Measurements from ENCODE around the gene FRAS1. TPM values are rescaled to one million over a fixed set of nuclear protein-coding genes. Genes with fewer than 3 reads are reported as not detected.

The FRAS1 gene
- total and polyA plus RNA-seq, 2 of the 8 experiments (the other 6 are each of a cell fraction or from before 2014, with no cell fraction given), result 38.5 to 109 TPM

- WGBS, 2 experiments (ENCODE audit: extremely low coverage in 1 of 2, insufficient coverage in 1 of 2, insufficient read length in 1 of 2, insufficient replicate concordance in 2 of 2, low coverage in 1 of 2, low lambda C conversion rate in 2 of 2, missing lambda C conversion rate in 1 of 2), result 94% methylated on average over 2 of the region's 2 CpGs; no CpG with 5 or more reads in 1 of the 2 experiments
- H2AK5ac ChIP-seq (ENCODE audit: low read depth, low read length), result no peak overlapping the region
- no peak overlapping the region for H3K9ac ChIP-seq (replicated peaks in 1 of 4; ENCODE audit: extremely low read depth in 1 of 4, low read depth in 3 of 4, low read length in 3 of 4)
- no peak overlapping the region for H3K4me3 ChIP-seq (ENCODE audit: extremely low read depth in 1 of 4, insufficient read depth in 2 of 4, low read depth in 3 of 4, low read length in 4 of 4)
- H3K36me3 ChIP-seq (ENCODE audit: control insufficient read depth in 2 of 4, insufficient read depth in 4 of 4, low read length in 3 of 4), result peaks cover 0 to 27% (median under 1%) of the 10 kb centered on the region in 4 experiments; a peak in 3 of 8 replicates
- no peak overlapping the region for H3K56ac ChIP-seq (replicated peaks; ENCODE audit: insufficient read length, low read depth, low read length)
- no peak overlapping the region for H2BK20ac ChIP-seq (ENCODE audit: low read length)
- TF ChIP-seq CTCF (IDR thresholded peaks at IDR 0.05; ENCODE audit: control extremely low read depth in 1 of 3, insufficient read depth in 1 of 3, low read depth in 1 of 3, low read length in 3 of 3) (peak; percentile 7 to 23 (median 19); a peak in 3 of 4 replicates), POLR2A (IDR thresholded peaks at IDR 0.05; ENCODE audit: control extremely low read depth in 1 of 2, low read depth in 2 of 2, low read length in 2 of 2) (no peak), RAD21 (IDR thresholded peaks at IDR 0.05 in 1 of 2, conservative IDR thresholded peaks at IDR 0.05 in 1 of 2; ENCODE audit: low read depth in 2 of 2, low read length in 2 of 2) (peak; percentile 39 to 58), CREB1 (IDR thresholded peaks at IDR 0.05) (no peak), POLR2AphosphoS5 (IDR thresholded peaks at IDR 0.05; ENCODE audit: low read depth, low read length) (peak; percentile 50; the same call in 1 of the 2 replicates)
- no peaks in the 10 kb centered on the region for H3K23me2 ChIP-seq (ENCODE audit: low read depth, low read length)
- H2BK12ac ChIP-seq (ENCODE audit: low read depth, low read length), result no peak overlapping the region
- H2BK5ac ChIP-seq (ENCODE audit: low read depth, low read length), result no peak overlapping the region; the same call in 1 of the 2 replicates
- peaks cover 6 to 17% (median 15%) of the 10 kb centered on the region in 4 experiments for H3K4me1 ChIP-seq (replicated peaks in 1 of 4; ENCODE audit: control insufficient read depth in 3 of 4, insufficient read depth in 4 of 4, low read length in 3 of 4)
- H3K79me2 ChIP-seq (ENCODE audit: control insufficient read depth in 1 of 2, insufficient read depth in 2 of 2, low read length in 2 of 2), result no peaks in the 10 kb centered on the region
- no peak overlapping the region for H3K14ac ChIP-seq (ENCODE audit: insufficient read length)
- no peaks in the 10 kb centered on the region for H3K9me3 ChIP-seq (ENCODE audit: insufficient read depth in 2 of 2, low read depth in 1 of 2, low read length in 1 of 2)
- H3K18ac ChIP-seq (ENCODE audit: extremely low read depth, low read length), result no peak overlapping the region
- H4K20me1 ChIP-seq (replicated peaks in 1 of 2; ENCODE audit: control insufficient read depth in 1 of 2, insufficient read depth in 2 of 2, low read length in 2 of 2), result no peaks in the 10 kb centered on the region
- no peak overlapping the region for H3K4ac ChIP-seq (replicated peaks; ENCODE audit: insufficient read length, low read depth, low read length)
- no peak for FAIRE-seq
- no peak overlapping the region for H2BK15ac ChIP-seq (ENCODE audit: low read length)
- no peak overlapping the region for H3K23ac ChIP-seq (ENCODE audit: insufficient read length)
- peak overlapping the region; percentile 13 for H4K91ac ChIP-seq (replicated peaks; ENCODE audit: insufficient read length, low read length)
- POLR2A ChIA-PET (ENCODE audit: partially characterized antibody), result interaction anchor here (1.1 to 2.6 kb wide), 2 partner anchors 9 to 271 kb away, joined by 3 to 9 read pairs; no protein-coding TSS in a partner anchor
- H2AFZ ChIP-seq (ENCODE audit: low read length), result no peak overlapping the region
- H3K4me2 ChIP-seq (ENCODE audit: insufficient read depth in 1 of 2, low read depth in 2 of 2, low read length in 2 of 2), result peak overlapping the region; percentile 12 to 14; a peak in 1 of 4 replicates
- CTCF ChIA-PET (ENCODE audit: partially characterized antibody), result interaction anchor here (0.7 to 1.5 kb wide), 2 partner anchors 55 to 286 kb away, joined by 3 to 4 read pairs; no protein-coding TSS in a partner anchor
- H4K5ac ChIP-seq (ENCODE audit: insufficient read length, low read depth, low read length), result no peak overlapping the region
- no peaks in the 10 kb centered on the region for H3K27me3 ChIP-seq (replicated peaks in 1 of 4; ENCODE audit: control insufficient read depth in 3 of 4, extremely low read depth in 1 of 4, insufficient read depth in 3 of 4, low read length in 3 of 4)
- no peak overlapping the region for H4K8ac ChIP-seq (ENCODE audit: extremely low read depth, insufficient read depth, low read length)
- H2BK120ac ChIP-seq (replicated peaks; ENCODE audit: low read depth, low read length), result peak overlapping the region; percentile 7
- no peak overlapping the region for H3K27ac ChIP-seq (ENCODE audit: low read depth, low read length)
- DNase-seq (ENCODE audit: low read depth in 1 of 2, low spot score in 2 of 2), result no peak
- H3K79me1 ChIP-seq (ENCODE audit: low read depth, low read length), result no peaks in the 10 kb centered on the region
Observed at GRCh38 chr4:78331186-78331585, 274.1 kb downstream of the FRAS1 start.

Measured in H1 (cell line).